Measurements from ENCODE around the gene ADCY4. TPM values are rescaled to one million over a fixed set of nuclear protein-coding genes. Genes with fewer than 3 reads are reported as not detected.
"Not testable (repeated sequence)": the region's sequence is repeated elsewhere in the genome, so short reads cannot be mapped to it uniquely, and the experiment has no call there.

The ADCY4 gene
- total RNA-seq, 1 donor from 2014 or later: 74.6 TPM

GRCh38 chr14:24356208-24356607 is 21.3 kb upstream of the ADCY4 start:
- H3K4me1 Mint-ChIP-seq (ENCODE audit: unreplicated experiment): peaks cover 6% of the 10 kb centered on the region
- H3K36me3 Mint-ChIP-seq (ENCODE audit: low read depth, unreplicated experiment): peaks cover 5% of the 10 kb centered on the region
- no peak for TF ChIP-seq CTCF (IDR thresholded peaks at IDR 0.05; ENCODE audit: unreplicated experiment)
- no peak overlapping the region for H3K4me3 Mint-ChIP-seq (ENCODE audit: unreplicated experiment)
- H3K27me3 Mint-ChIP-seq (ENCODE audit: unreplicated experiment): peaks cover 6% of the 10 kb centered on the region
- no peak for DNase-seq (ENCODE audit: low spot score)
- no peaks in the 10 kb centered on the region for H3K9me3 Mint-ChIP-seq (ENCODE audit: unreplicated experiment)
- no peak overlapping the region for H3K27ac Mint-ChIP-seq (ENCODE audit: unreplicated experiment)

DNA sequence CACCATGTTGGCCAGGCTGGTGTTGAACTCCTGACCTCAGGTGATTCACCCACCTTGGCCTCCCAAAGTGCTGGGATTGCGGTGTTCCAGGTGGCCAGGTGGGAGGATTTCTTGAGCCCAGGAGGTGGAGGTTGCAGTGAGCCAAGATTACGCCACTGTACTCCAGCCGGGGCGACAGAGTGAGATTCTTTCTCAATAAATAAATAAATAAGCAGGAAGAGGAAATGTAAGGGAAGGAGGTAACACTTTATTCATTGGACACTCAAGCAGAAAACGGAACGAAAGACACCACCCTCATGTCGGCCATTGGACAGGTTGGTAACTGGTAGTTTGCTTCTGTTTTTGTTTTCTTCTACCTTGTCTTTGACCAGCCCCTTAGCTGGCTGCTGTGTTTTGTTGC is 20.1 kb upstream of the ADCY4 start:
- Mint-ChIP-seq H3K9me3 (ENCODE audit: unreplicated experiment) (no peaks in the 10 kb centered on the region), H3K4me1 (ENCODE audit: unreplicated experiment) (peaks cover 6% of the 10 kb centered on the region), H3K4me3 (ENCODE audit: unreplicated experiment) (no peak overlapping the region), H3K27ac (ENCODE audit: unreplicated experiment) (no peak overlapping the region), H3K36me3 (ENCODE audit: low read depth, unreplicated experiment) (no peaks in the 10 kb centered on the region), H3K27me3 (ENCODE audit: unreplicated experiment) (peaks cover 7% of the 10 kb centered on the region)
- TF ChIP-seq CTCF (IDR thresholded peaks at IDR 0.05; ENCODE audit: unreplicated experiment): no peak
- no peak for DNase-seq (ENCODE audit: low spot score)

DNA sequence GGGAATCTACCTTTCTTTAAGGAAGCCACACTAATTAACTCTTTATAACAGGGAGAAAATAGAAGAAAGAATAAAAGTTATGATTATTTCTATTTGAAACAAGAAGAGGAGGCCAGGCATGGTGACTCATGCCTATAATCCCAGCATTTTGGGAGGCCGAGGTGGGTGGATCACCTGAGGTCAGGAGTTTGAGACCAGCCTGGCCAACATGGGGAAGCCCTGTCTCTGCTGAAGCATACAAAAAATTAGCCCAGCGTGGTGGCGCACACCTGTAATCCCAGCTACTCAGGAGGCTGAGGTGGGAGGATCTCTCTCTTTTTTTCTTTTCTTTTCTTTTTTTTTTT is 19.6 kb upstream of the ADCY4 start:
- DNase-seq (ENCODE audit: low spot score); H3K36me3 Mint-ChIP-seq (ENCODE audit: low read depth, unreplicated experiment); H3K4me3 Mint-ChIP-seq (ENCODE audit: unreplicated experiment); H3K9me3 Mint-ChIP-seq (ENCODE audit: unreplicated experiment); H3K4me1 Mint-ChIP-seq (ENCODE audit: unreplicated experiment); H3K27ac Mint-ChIP-seq (ENCODE audit: unreplicated experiment): not testable (repeated sequence)
- H3K27me3 Mint-ChIP-seq (ENCODE audit: unreplicated experiment): peaks cover 12% of the 10 kb centered on the region

- H3K36me3 Mint-ChIP-seq (ENCODE audit: low read depth, unreplicated experiment): no peaks in the 10 kb centered on the region
- no peak for DNase-seq (ENCODE audit: low spot score)
- peaks cover 13% of the 10 kb centered on the region for H3K27me3 Mint-ChIP-seq (ENCODE audit: unreplicated experiment)
- TF ChIP-seq CTCF (IDR thresholded peaks at IDR 0.05; ENCODE audit: unreplicated experiment): no peak
- no peak overlapping the region for H3K4me3 Mint-ChIP-seq (ENCODE audit: unreplicated experiment)
- H3K27ac Mint-ChIP-seq (ENCODE audit: unreplicated experiment): no peak overlapping the region
- no peaks in the 10 kb centered on the region for H3K9me3 Mint-ChIP-seq (ENCODE audit: unreplicated experiment)
- peaks cover 6% of the 10 kb centered on the region for H3K4me1 Mint-ChIP-seq (ENCODE audit: unreplicated experiment)
Observed at GRCh38 chr14:24353559-24354481, 18.9 kb upstream of the ADCY4 start.

GRCh38 chr14:24351517-24351916 is 16.6 kb upstream of the ADCY4 start:
- H3K4me1 Mint-ChIP-seq (ENCODE audit: unreplicated experiment): peaks cover 16% of the 10 kb centered on the region
- DNase-seq (ENCODE audit: low spot score): no peak
- H3K9me3 Mint-ChIP-seq (ENCODE audit: unreplicated experiment): no peaks in the 10 kb centered on the region
- no peak for TF ChIP-seq CTCF (IDR thresholded peaks at IDR 0.05; ENCODE audit: unreplicated experiment)
- no peak overlapping the region for H3K27ac Mint-ChIP-seq (ENCODE audit: unreplicated experiment)
- H3K36me3 Mint-ChIP-seq (ENCODE audit: low read depth, unreplicated experiment): no peaks in the 10 kb centered on the region
- H3K27me3 Mint-ChIP-seq (ENCODE audit: unreplicated experiment): peaks cover 17% of the 10 kb centered on the region
- no peak overlapping the region for H3K4me3 Mint-ChIP-seq (ENCODE audit: unreplicated experiment)

Measured in endothelial cell (in vitro differentiated cells).